Peyer's patch (tissue), 4 donors: Measurements from ENCODE around the gene PDGFA. TPM values are rescaled to one million over a fixed set of nuclear protein-coding genes. Genes with fewer than 3 reads are reported as not detected.

ENCODE experiments used
- DNase-seq, 3 donors: peaks; one replicate each; pipeline ENCODE4 v3.0.0-alpha.2; 2017 to 2019
- H3K27ac ChIP-seq, 4 donors: fragments of 200-600 bp; sonication (generic); one replicate each; pipeline ENCODE4 v1.5.1; 2016 to 2019
- H3K27me3 ChIP-seq, 2 donors: fragments of 200-600 bp; sonication (generic); one replicate each; pipeline ENCODE4 v1.5.1; 2019
- H3K36me3 ChIP-seq, 3 donors: fragments of 200-600 bp; sonication (generic); one replicate each; pipeline ENCODE4 v1.5.1; 2016 to 2019
- H3K4me1 ChIP-seq, 4 donors: fragments of 200-600 bp; sonication (generic); one replicate each; pipeline ENCODE4 v1.5.1; 2016 to 2019
- H3K4me3 ChIP-seq, 4 donors: fragments of 200-600 bp; sonication (generic); 1 replicate in 3 of 4; 2 replicates in 1 of 4; pipeline ENCODE4 v1.5.1; 2016 to 2019; ENCODE audit warnings: mild to moderate bottlenecking in 1 of 4
- H3K9me3 ChIP-seq, 4 donors: fragments of 200-600 bp; sonication (generic); one replicate each; pipeline ENCODE4 v1.5.1; 2016 to 2019; ENCODE audit warnings: mild to moderate bottlenecking in 1 of 4
- POLR2A ChIP-seq, 2 donors: fragments of 450-650 bp; IDR thresholded peaks; one replicate each; pipeline ENCODE4 v1.5.1; 2017; ENCODE audit warnings: antibody characterized with exemption in 2 of 2, mild to moderate bottlenecking in 2 of 2, moderate library complexity in 2 of 2
- total RNA-seq, 4 donors: library from RNA; depleted of rRNA; stranded (reverse); fragments of >200 nt; gene quantifications; one replicate each; pipeline ENCODE4 v1.1.0, GENCODE V29; 2016
- TF ChIP-seq, protein P1 (sequence below), 6 experiments: fragments of 450-650 bp in 4 of 6; fragments of 200-600 bp in 2 of 6; sonication (generic) in 1 of 6; IDR thresholded peaks; one replicate each; pipeline ENCODE4 v1.5.1; 2017 to 2019; ENCODE audit warnings: antibody characterized with exemption in 6 of 6, mild to moderate bottlenecking in 3 of 6, moderate library complexity in 1 of 6

The PDGFA gene
- total RNA-seq, 4 donors from 2014 or later = 5.8 to 97.8 (median 59.4) TPM

DNA sequence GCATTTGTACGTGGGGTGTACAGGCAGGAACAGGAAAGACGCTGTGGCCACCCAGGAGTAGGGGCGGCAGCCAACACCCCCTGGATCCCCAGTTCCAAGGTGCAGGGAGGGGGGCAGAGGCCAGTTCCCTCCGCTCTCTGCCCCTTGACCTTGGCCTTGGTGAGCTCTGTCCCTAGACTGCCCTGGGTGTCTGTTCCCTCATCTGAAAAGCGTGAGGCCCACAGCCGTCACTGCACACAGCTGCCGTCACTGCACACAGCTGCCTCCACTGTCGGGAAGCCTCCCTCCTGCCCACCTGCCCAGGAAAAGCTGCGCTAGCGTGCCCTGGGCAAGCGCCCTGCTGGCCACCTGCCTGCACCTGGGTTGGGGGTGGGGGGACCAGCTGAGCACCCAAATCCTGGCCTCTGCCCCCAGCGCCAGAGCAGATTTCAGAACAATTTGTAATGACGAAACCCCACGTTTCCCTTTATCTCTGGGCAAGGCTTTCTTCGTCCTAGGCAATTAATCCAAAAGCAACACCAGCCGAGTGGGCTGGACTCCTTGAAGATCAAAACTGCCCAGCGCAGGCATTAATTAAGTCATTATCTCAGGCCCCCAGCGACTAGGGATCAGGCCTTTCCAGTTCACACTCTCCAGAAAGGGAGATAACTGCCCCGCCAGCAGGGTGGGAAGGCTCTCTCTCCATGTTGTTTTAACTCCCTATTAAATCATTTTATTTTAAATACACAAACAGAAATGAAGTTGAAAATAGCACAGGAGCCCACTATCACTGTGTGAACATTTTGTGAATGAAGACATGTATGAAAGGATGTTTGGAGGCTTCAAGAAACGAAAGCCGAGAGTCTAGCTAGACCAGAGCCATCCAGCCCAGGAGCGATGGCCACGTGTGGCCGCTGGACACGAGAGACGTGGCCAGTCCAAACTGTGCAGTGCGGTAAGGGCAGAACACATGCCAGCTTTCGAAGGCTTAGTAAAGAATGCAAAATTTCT lies 4.0 kb upstream of the PDGFA start:
- Histone ChIP-seq H3K27ac (no peak overlapping the region), H3K4me1 (peaks cover 5 to 36% (median 23%) of the 10 kb centered on the region in 4 donors), H3K9me3 (peaks cover 0 to 2% (median 0%) of the 10 kb centered on the region in 4 donors), H3K4me3 (no peak overlapping the region), H3K36me3 (no peaks in the 10 kb centered on the region), H3K27me3 (peaks cover 0 to 13% of the 10 kb centered on the region in 2 donors)
- TF ChIP-seq, protein P1, sequence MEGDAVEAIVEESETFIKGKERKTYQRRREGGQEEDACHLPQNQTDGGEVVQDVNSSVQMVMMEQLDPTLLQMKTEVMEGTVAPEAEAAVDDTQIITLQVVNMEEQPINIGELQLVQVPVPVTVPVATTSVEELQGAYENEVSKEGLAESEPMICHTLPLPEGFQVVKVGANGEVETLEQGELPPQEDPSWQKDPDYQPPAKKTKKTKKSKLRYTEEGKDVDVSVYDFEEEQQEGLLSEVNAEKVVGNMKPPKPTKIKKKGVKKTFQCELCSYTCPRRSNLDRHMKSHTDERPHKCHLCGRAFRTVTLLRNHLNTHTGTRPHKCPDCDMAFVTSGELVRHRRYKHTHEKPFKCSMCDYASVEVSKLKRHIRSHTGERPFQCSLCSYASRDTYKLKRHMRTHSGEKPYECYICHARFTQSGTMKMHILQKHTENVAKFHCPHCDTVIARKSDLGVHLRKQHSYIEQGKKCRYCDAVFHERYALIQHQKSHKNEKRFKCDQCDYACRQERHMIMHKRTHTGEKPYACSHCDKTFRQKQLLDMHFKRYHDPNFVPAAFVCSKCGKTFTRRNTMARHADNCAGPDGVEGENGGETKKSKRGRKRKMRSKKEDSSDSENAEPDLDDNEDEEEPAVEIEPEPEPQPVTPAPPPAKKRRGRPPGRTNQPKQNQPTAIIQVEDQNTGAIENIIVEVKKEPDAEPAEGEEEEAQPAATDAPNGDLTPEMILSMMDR (IDR thresholded peaks at IDR 0.05) = no peak
- TF ChIP-seq POLR2A (IDR thresholded peaks at IDR 0.05) = no peak
- DNase-seq = no peak

DNA sequence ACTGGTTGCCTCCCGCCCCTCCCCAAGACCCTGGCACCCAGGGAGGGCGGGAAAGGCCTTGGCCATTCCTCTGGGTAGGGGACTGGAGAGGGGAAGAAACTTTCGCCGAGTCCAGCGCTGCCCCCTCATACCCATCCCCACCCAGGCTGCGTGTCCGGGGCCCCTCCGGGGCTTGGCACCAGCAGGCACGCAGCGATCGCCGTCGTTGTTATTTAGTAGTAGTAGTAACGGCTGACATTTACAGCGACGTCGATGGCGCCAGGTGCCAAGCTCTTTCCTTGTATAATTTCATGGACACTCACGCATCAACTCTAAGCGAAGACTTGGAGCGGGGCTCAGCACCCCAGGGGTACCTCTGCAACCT lies 3.3 kb upstream of the PDGFA start:
- Histone ChIP-seq H3K27me3 (peaks cover 0 to 13% of the 10 kb centered on the region in 2 donors), H3K4me3 (peak overlapping the region; percentile 25 to 68 (median 50)), H3K9me3 (peaks cover 0 to 2% (median 0%) of the 10 kb centered on the region in 4 donors), H3K36me3 (no peaks in the 10 kb centered on the region), H3K4me1 (peaks cover 5 to 43% (median 23%) of the 10 kb centered on the region in 4 donors), H3K27ac (no peak overlapping the region)
- DNase-seq = no peak
- TF ChIP-seq, protein P1 (IDR thresholded peaks at IDR 0.05) = no peak
- TF ChIP-seq POLR2A (IDR thresholded peaks at IDR 0.05) = no peak

DNA sequence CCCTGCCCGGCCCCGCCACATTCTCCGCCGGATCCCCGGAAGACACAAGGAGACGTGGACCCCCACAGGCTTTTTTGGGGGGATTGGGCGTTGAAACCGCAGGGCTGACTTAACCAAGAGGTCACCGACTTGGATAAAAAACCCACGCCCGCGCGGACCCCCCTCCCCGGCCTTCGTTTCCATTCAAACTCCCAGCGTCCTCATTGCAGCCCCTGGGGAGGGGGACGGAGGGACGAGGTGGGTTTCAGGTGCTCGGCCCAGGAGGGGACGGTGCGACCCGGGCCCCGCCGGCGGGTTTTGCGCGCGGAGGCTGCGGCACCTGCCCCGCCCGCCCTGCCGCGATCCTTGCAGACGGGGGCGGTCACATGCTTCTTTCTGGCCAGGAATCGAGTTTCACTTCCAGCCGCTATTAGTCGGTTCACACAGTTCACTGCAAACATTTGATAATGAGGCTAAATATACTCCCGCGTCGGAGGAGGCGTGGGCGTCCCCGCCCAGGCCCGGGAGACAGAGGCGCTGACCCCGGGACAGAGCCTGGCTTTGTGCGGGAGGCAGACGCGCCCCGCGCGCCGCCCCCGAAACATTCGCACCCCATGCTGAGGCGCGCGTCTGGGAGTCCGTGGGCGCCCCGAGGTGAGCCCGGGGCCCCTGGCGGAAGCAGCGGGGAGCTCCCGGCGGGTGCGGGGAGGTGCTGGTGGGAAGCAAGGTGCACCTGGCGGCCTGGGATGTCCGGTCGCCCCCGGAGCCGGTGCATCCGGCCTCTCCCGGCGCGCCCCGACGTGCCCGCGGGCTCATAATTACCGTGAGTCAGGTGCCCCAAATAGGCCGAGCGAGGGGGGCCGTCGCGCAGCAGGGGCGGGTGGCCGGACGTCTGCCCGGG lies 2.7 kb upstream of the PDGFA start:
- H3K27ac ChIP-seq = peak overlapping the region in 3 of 4 donors; percentile 28 to 35 (median 28)
- no peaks in the 10 kb centered on the region for H3K9me3 ChIP-seq
- peaks cover 5 to 48% (median 23%) of the 10 kb centered on the region in 4 donors for H3K4me1 ChIP-seq
- no peaks in the 10 kb centered on the region for H3K36me3 ChIP-seq
- no peak for TF ChIP-seq POLR2A (IDR thresholded peaks at IDR 0.05)
- TF ChIP-seq, protein P1 (IDR thresholded peaks at IDR 0.05) = peak in 2 of 6 experiments; percentile 16 to 26
- H3K4me3 ChIP-seq = peak overlapping the region; percentile 25 to 68 (median 50)
- peaks cover 0 to 13% of the 10 kb centered on the region in 2 donors for H3K27me3 ChIP-seq
- DNase-seq = peak; percentile 46 to 80 (median 75)

DNA sequence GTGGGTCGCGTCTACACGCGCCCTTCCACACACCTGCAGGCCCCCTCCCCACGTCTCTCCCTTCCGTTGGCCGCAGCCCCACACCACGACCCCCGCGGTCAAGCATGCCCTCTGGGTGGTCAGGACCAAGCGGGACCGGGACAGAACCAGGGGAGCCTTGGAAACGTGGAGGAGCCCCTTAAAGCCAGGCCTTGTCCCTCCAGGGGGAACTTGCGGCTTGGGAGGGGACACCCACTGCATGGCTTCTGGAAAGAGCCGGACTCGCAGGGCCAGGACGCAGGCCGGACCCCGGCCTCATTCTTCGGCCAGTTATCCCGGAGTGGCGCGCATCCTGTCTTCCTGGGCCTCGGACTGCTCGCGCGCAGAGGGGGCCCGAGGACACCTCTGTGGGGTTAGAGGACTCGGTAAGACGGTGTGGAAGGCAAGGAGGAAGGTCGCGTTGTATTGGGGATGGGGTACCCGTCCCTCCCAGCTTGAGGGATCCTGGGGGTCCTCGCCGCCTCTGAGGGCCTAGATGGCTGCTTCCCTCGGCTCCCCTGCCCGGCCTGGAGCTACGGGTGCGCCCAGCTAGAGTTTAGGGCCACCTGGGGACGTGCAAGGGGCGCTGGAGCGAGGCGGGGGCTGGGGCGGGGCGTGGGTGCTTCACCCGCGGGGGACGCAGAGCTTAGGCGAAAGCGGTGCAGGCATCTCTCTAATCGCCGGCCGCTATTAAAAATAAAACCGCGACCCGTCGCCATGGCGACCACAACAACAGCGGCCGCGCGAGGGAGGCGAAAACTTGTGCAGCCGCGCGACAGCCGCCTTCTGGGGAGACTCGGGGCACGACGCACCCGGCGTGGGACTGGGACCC lies 1.8 kb upstream of the PDGFA start:
- peak; percentile 47 to 76 (median 72) for DNase-seq
- H3K27ac ChIP-seq = peak overlapping the region in 1 of 4 donors; percentile 35
- TF ChIP-seq, protein P1 (IDR thresholded peaks at IDR 0.05) = no peak
- TF ChIP-seq POLR2A (IDR thresholded peaks at IDR 0.05) = no peak
- H3K4me1 ChIP-seq = peaks cover 5 to 56% (median 24%) of the 10 kb centered on the region in 4 donors
- H3K36me3 ChIP-seq = no peaks in the 10 kb centered on the region
- peaks cover 0 to 13% of the 10 kb centered on the region in 2 donors for H3K27me3 ChIP-seq
- H3K4me3 ChIP-seq = peak overlapping the region; percentile 25 to 68 (median 50)
- H3K9me3 ChIP-seq = no peaks in the 10 kb centered on the region
